Thyroid gland (tissue), 4 donors: ENCODE results near the gene DAB2IP. TPM values are rescaled to one million over a fixed set of nuclear protein-coding genes. Genes with fewer than 3 reads are reported as not detected.

Experiments
- DNase-seq, 2 donors: peaks; one replicate each; pipeline ENCODE4 v3.0.0-alpha.2; 2019
- H3K27ac ChIP-seq, 3 donors: fragments of 200-600 bp; sonication (generic); 1 replicate in 2 of 3; 2 replicates in 1 of 3; pipeline ENCODE4 v1.5.1; 2016 to 2019; ENCODE audit warnings: mild to moderate bottlenecking in 1 of 3, moderate library complexity in 1 of 3
- H3K27me3 ChIP-seq: fragments of 200-600 bp; sonication (generic); one replicate; pipeline ENCODE4 v1.5.1; 2019
- H3K36me3 ChIP-seq, 2 donors: fragments of 200-600 bp; sonication (generic); one replicate each; pipeline ENCODE4 v1.5.1; 2016 to 2019
- H3K4me1 ChIP-seq, 2 donors: fragments of 200-600 bp; sonication (generic); one replicate each; pipeline ENCODE4 v1.5.1; 2017 to 2019
- H3K4me3 ChIP-seq, 3 donors: fragments of 200-600 bp; sonication (generic); replicated peaks in 1 of 3; 1 replicate in 2 of 3; 2 replicates in 1 of 3; pipeline ENCODE4 v1.5.1; 2016; ENCODE audit warnings: mild to moderate bottlenecking in 1 of 3
- H3K9me3 ChIP-seq: fragments of 200-600 bp; sonication (generic); one replicate; pipeline ENCODE4 v1.5.1; 2017
- POLR2A ChIP-seq, 2 donors: fragments of 450-650 bp; IDR thresholded peaks; one replicate each; pipeline ENCODE4 v1.6.1; 2017; ENCODE audit warnings: antibody characterized with exemption in 2 of 2, mild to moderate bottlenecking in 2 of 2, moderate library complexity in 1 of 2
- WGBS, 2 donors: methylation state at CpG; one replicate each; pipeline ENCODE4 v1.1.5; 2017; 5-methylcytosine and 5-hydroxymethylcytosine counted together
- intact Hi-C: fragments of 100-400 bp; cut with DNase I; formaldehyde crosslinking; loops from one replicate; pipeline ENCODE4 v1.15.1; 2023
- total RNA-seq, 4 donors: library from RNA; depleted of rRNA; stranded (reverse); fragments of >200 nt; gene quantifications; one replicate each; pipeline ENCODE4 v1.2.3, GENCODE V29; 2016
- TF ChIP-seq, protein P1 (sequence below), 6 experiments: fragments of 200-600 bp in 3 of 6; fragments of 450-650 bp in 3 of 6; sonication (generic) in 3 of 6; IDR thresholded peaks; one replicate each; pipeline ENCODE4 v1.5.1; 2016 to 2019; ENCODE audit warnings: antibody characterized with exemption in 6 of 6, mild to moderate bottlenecking in 2 of 6, inconsistent platforms in 1 of 6, moderate library complexity in 1 of 6

The DAB2IP gene
- total RNA-seq, 4 donors from 2014 or later = 26.0 to 48.5 (median 38.2) TPM

DNA sequence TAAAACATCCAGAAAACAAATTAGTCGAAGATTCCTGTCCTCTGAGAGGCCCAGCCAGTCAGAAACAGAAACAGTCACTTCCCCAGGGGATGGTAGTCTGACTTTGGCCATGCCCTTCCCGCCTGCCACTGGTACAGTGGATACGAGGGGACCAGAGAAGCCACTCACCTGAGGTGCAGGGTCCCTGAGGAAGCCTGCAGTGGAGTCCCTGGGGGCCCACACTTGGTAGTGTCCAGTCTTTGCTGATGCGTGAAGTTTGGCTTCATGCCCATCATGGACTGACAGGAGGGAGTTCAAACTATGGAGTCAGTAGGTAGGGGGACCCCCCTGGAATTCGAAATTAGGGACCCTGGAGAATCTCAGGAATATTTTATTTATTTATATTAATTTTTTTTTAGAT lies 147.5 kb downstream of the DAB2IP start:
- H3K4me1 ChIP-seq = no peaks in the 10 kb centered on the region
- H3K27ac ChIP-seq = no peak overlapping the region
- no peak overlapping the region for H3K4me3 ChIP-seq
- H3K9me3 ChIP-seq = no peaks in the 10 kb centered on the region
- intact Hi-C loops = no loop called here
- whole genome bisulfite sequencing, 2 donors = 73 to 75% methylated on average over 5 of the region's 5 CpGs
- no peak for DNase-seq
- H3K36me3 ChIP-seq = no peaks in the 10 kb centered on the region
- TF ChIP-seq, protein P1, sequence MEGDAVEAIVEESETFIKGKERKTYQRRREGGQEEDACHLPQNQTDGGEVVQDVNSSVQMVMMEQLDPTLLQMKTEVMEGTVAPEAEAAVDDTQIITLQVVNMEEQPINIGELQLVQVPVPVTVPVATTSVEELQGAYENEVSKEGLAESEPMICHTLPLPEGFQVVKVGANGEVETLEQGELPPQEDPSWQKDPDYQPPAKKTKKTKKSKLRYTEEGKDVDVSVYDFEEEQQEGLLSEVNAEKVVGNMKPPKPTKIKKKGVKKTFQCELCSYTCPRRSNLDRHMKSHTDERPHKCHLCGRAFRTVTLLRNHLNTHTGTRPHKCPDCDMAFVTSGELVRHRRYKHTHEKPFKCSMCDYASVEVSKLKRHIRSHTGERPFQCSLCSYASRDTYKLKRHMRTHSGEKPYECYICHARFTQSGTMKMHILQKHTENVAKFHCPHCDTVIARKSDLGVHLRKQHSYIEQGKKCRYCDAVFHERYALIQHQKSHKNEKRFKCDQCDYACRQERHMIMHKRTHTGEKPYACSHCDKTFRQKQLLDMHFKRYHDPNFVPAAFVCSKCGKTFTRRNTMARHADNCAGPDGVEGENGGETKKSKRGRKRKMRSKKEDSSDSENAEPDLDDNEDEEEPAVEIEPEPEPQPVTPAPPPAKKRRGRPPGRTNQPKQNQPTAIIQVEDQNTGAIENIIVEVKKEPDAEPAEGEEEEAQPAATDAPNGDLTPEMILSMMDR (IDR thresholded peaks at IDR 0.05) = no peak
- TF ChIP-seq POLR2A (IDR thresholded peaks at IDR 0.05) = no peak
- H3K27me3 ChIP-seq = no peaks in the 10 kb centered on the region

GRCh38 chr9:121800376-121800775 lies 148.9 kb downstream of the DAB2IP start:
- no peak for TF ChIP-seq POLR2A (IDR thresholded peaks at IDR 0.05)
- TF ChIP-seq, protein P1 (IDR thresholded peaks at IDR 0.05) = no peak
- WGBS, 2 donors = 92 to 93% methylated on average over 10 of the region's 10 CpGs
- H3K36me3 ChIP-seq = no peaks in the 10 kb centered on the region
- no peaks in the 10 kb centered on the region for H3K27me3 ChIP-seq
- H3K9me3 ChIP-seq = no peaks in the 10 kb centered on the region
- DNase-seq = no peak
- no peak overlapping the region for H3K27ac ChIP-seq
- no peaks in the 10 kb centered on the region for H3K4me1 ChIP-seq
- intact Hi-C loops = no loop called here
- H3K4me3 ChIP-seq = no peak overlapping the region

- no peak overlapping the region for H3K27ac ChIP-seq
- no peaks in the 10 kb centered on the region for H3K4me1 ChIP-seq
- intact Hi-C loops = no loop called here
- no peak for DNase-seq
- H3K36me3 ChIP-seq = no peaks in the 10 kb centered on the region
- no peaks in the 10 kb centered on the region for H3K9me3 ChIP-seq
- no peaks in the 10 kb centered on the region for H3K27me3 ChIP-seq
- 78 to 90% methylated on average over 3 of the region's 3 CpGs for WGBS, 2 donors
- H3K4me3 ChIP-seq = no peak overlapping the region
- TF ChIP-seq POLR2A (IDR thresholded peaks at IDR 0.05) = no peak
- TF ChIP-seq, protein P1 (IDR thresholded peaks at IDR 0.05) = no peak
Measured at GRCh38 chr9:121801579-121801978, 150.1 kb downstream of the DAB2IP start.

GRCh38 chr9:121802753-121803152 lies 151.3 kb downstream of the DAB2IP start:
- H3K9me3 ChIP-seq = no peaks in the 10 kb centered on the region
- 51 to 55% methylated on average over 4 to 5 of the region's 5 CpGs for WGBS, 2 donors
- DNase-seq = no peak
- H3K27ac ChIP-seq = no peak overlapping the region
- no peaks in the 10 kb centered on the region for H3K27me3 ChIP-seq
- H3K4me3 ChIP-seq = no peak overlapping the region
- TF ChIP-seq, protein P1 (IDR thresholded peaks at IDR 0.05) = no peak
- TF ChIP-seq POLR2A (IDR thresholded peaks at IDR 0.05) = no peak
- no peaks in the 10 kb centered on the region for H3K4me1 ChIP-seq
- intact Hi-C loops = no loop called here
- no peaks in the 10 kb centered on the region for H3K36me3 ChIP-seq

DNA sequence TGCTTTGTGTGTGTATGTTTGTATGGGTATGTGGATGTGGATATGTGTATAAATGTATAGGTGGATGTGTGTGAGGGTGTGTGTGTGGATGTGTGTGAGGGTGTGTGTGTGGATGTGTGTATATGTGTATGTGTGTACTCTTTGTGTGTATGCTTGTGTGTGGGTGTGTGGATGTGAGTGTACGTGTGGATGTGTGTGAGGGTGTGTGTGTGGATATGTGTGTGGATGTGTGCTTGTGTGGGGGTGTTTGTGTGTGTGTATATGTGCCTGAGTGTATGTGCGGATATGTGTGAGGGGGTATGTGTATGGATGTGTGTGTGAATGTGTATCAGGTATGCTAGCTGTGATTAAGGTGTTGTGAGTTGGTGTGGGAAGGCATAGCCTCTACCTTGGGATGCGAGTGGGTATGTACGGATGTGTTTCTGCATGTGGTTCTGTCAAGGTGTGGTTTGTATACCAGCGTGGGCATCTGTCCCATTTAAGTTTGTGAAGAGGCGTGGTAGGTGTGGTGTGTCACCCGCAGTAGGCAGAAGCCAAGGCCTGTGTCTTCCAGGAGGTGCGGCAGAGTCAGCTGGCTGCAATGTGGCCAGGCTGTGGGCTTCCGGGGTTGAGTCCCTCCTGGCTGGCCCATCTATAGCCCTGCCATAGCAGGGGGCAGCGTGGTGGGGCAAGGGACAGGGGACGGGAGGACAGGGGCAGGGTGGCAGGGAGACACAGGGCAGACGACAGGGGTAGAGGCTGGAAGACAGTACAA lies 155.8 kb downstream of the DAB2IP start:
- Histone ChIP-seq H3K27ac (no peak overlapping the region), H3K4me3 (no peak overlapping the region), H3K4me1 (no peaks in the 10 kb centered on the region), H3K27me3 (no peaks in the 10 kb centered on the region), H3K9me3 (no peaks in the 10 kb centered on the region), H3K36me3 (no peaks in the 10 kb centered on the region)
- DNase-seq = no peak
- TF ChIP-seq, protein P1 (IDR thresholded peaks at IDR 0.05) = no peak
- no peak for TF ChIP-seq POLR2A (IDR thresholded peaks at IDR 0.05)
- intact Hi-C loops = no loop called here
- 70 to 94% methylated on average over 12 of the region's 12 CpGs for WGBS, 2 donors
